A673 (cell line): ENCODE measurements around the gene CLSTN2.

ENCODE experiments used
- EZH2 ChIP-seq: fragments of 200-600 bp; sonication (generic); IDR thresholded peaks from 2 replicates; pipeline ENCODE4 v1.6.1; 2017; ENCODE audit warnings: borderline replicate concordance, low read depth, mild to moderate bottlenecking, mixed read lengths, antibody characterized with exemption, low read length; ENCODE audit not compliant: poor library complexity, severe bottlenecking
- TF ChIP-seq, protein P1 (sequence below): fragments of 300-800, 200-600 bp; sonication (generic); conservative IDR thresholded peaks from 2 replicates; pipeline ENCODE4 v1.5.1; 2017; ENCODE audit warnings: low read depth, mild to moderate bottlenecking, antibody characterized with exemption, low read length, moderate library complexity, mixed read lengths

DNA sequence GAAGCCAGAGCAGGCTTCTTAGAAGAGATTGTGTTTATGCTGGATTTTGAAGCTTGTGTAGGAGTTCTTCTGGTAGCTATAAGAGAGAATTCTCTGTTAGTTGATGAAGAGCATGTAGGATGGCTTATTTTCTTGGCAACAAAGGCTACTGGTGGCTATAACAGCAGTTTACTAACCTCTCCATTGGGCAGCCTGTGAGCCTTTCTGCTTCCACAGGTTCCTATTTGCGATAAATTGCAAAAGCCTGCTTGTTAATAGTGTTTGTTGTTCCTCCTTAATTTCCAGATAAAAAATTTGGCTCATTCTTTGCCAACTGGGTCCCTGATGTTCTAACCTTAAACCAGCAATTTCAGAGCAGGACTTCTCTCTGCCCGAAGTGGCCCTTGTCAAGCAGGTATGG lies 452.3 kb downstream of the CLSTN2 start:
- TF ChIP-seq, protein P1, sequence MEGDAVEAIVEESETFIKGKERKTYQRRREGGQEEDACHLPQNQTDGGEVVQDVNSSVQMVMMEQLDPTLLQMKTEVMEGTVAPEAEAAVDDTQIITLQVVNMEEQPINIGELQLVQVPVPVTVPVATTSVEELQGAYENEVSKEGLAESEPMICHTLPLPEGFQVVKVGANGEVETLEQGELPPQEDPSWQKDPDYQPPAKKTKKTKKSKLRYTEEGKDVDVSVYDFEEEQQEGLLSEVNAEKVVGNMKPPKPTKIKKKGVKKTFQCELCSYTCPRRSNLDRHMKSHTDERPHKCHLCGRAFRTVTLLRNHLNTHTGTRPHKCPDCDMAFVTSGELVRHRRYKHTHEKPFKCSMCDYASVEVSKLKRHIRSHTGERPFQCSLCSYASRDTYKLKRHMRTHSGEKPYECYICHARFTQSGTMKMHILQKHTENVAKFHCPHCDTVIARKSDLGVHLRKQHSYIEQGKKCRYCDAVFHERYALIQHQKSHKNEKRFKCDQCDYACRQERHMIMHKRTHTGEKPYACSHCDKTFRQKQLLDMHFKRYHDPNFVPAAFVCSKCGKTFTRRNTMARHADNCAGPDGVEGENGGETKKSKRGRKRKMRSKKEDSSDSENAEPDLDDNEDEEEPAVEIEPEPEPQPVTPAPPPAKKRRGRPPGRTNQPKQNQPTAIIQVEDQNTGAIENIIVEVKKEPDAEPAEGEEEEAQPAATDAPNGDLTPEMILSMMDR, result no peak
- TF ChIP-seq EZH2, result no peak
